ENCODE measurements around the gene HYAL2.
A peak's percentile ranks its signal among the peaks of the same experiment; 100 is the strongest.

HYAL2 gene

GRCh38 chr3:50340147-50340447, 17.6 kb upstream of the HYAL2 start:
- Histone ChIP-seq H3K27ac (no peak overlapping the region), H2AFZ (ENCODE audit: low read depth) (no peak overlapping the region), H3K4me3 (IDR thresholded peaks at IDR 0.05; ENCODE audit: insufficient read depth, low read depth, low read length) (no peak overlapping the region), H4K20me1 (ENCODE audit: insufficient read depth) (no peaks in the 10 kb centered on the region), H3K79me2 (ENCODE audit: insufficient read depth, low read depth) (peaks cover 19% of the 10 kb centered on the region), H3K9ac (no peak overlapping the region), H3K4me2 (no peak overlapping the region), H3K36me3 (ENCODE audit: insufficient read depth) (no peaks in the 10 kb centered on the region), H3K4me1 (ENCODE audit: low read depth, poor library complexity, severe bottlenecking) (no peaks in the 10 kb centered on the region), H3K27me3 (ENCODE audit: insufficient read depth, low read depth) (no peaks in the 10 kb centered on the region)
- TF ChIP-seq, protein P1, sequence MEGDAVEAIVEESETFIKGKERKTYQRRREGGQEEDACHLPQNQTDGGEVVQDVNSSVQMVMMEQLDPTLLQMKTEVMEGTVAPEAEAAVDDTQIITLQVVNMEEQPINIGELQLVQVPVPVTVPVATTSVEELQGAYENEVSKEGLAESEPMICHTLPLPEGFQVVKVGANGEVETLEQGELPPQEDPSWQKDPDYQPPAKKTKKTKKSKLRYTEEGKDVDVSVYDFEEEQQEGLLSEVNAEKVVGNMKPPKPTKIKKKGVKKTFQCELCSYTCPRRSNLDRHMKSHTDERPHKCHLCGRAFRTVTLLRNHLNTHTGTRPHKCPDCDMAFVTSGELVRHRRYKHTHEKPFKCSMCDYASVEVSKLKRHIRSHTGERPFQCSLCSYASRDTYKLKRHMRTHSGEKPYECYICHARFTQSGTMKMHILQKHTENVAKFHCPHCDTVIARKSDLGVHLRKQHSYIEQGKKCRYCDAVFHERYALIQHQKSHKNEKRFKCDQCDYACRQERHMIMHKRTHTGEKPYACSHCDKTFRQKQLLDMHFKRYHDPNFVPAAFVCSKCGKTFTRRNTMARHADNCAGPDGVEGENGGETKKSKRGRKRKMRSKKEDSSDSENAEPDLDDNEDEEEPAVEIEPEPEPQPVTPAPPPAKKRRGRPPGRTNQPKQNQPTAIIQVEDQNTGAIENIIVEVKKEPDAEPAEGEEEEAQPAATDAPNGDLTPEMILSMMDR (conservative IDR thresholded peaks at IDR 0.05; ENCODE audit: low read depth, low read length), result no peak

DNA sequence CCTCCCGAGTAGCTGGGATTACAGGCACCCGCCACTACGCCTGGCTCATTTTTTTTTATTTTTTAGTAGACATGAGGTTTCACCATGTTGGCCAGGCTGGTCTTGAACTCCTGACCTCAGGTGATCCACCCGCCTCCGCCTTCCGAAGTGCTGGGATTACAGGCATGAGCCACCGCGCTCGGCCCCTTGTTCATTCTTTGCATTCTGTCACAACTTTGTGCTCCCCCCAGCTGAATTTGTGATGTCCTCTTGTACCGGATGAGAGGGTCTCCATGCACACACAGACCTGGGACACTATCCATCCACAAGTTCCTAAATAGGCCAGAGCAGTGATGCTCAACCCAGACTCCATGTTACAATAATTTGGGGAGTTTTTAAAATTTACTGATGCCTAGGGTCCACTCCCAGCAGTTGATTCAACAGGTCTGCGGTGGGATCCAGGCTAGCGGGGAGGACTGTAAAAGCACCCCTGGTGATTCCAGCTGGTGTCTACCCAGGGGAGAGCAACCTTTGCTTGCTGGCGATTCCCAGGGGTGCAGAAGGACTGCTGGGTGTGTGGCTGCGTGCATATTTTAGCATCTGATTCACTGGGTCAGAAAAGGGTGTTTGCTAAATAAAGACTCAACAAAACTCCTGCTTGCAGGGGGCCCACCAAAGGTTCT, 17.1 kb upstream of the HYAL2 start:
- Histone ChIP-seq H3K4me2 (no peak overlapping the region), H2AFZ (ENCODE audit: low read depth) (no peak overlapping the region), H3K27ac (no peak overlapping the region)

GRCh38 chr3:50338965-50339364, 16.4 kb upstream of the HYAL2 start:
- no peaks in the 10 kb centered on the region for H4K20me1 ChIP-seq (ENCODE audit: insufficient read depth)
- H3K4me1 ChIP-seq (ENCODE audit: low read depth, poor library complexity, severe bottlenecking), result no peaks in the 10 kb centered on the region
- no peaks in the 10 kb centered on the region for H3K36me3 ChIP-seq (ENCODE audit: insufficient read depth)
- peaks cover 30% of the 10 kb centered on the region for H3K79me2 ChIP-seq (ENCODE audit: insufficient read depth, low read depth)
- TF ChIP-seq, protein P1 (conservative IDR thresholded peaks at IDR 0.05; ENCODE audit: low read depth, low read length), result no peak
- no peak overlapping the region for H3K27ac ChIP-seq
- no peak overlapping the region for H3K4me3 ChIP-seq (IDR thresholded peaks at IDR 0.05; ENCODE audit: insufficient read depth, low read depth, low read length)
- H2AFZ ChIP-seq (ENCODE audit: low read depth), result no peak overlapping the region
- no peak overlapping the region for H3K9ac ChIP-seq
- H3K4me2 ChIP-seq, result no peak overlapping the region
- H3K27me3 ChIP-seq (ENCODE audit: insufficient read depth, low read depth), result no peaks in the 10 kb centered on the region

More for the DNA sequence above, 17.1 kb upstream of the HYAL2 start:
- no peaks in the 10 kb centered on the region for H3K4me1 ChIP-seq (ENCODE audit: low read depth, poor library complexity, severe bottlenecking)
- H4K20me1 ChIP-seq (ENCODE audit: insufficient read depth), result no peaks in the 10 kb centered on the region
- no peak overlapping the region for H3K4me3 ChIP-seq (IDR thresholded peaks at IDR 0.05; ENCODE audit: insufficient read depth, low read depth, low read length)
- H3K36me3 ChIP-seq (ENCODE audit: insufficient read depth), result no peaks in the 10 kb centered on the region
- TF ChIP-seq, protein P1 (conservative IDR thresholded peaks at IDR 0.05; ENCODE audit: low read depth, low read length), result no peak
- no peak overlapping the region for H3K9ac ChIP-seq
- no peaks in the 10 kb centered on the region for H3K27me3 ChIP-seq (ENCODE audit: insufficient read depth, low read depth)
- peaks cover 24% of the 10 kb centered on the region for H3K79me2 ChIP-seq (ENCODE audit: insufficient read depth, low read depth)

DNA sequence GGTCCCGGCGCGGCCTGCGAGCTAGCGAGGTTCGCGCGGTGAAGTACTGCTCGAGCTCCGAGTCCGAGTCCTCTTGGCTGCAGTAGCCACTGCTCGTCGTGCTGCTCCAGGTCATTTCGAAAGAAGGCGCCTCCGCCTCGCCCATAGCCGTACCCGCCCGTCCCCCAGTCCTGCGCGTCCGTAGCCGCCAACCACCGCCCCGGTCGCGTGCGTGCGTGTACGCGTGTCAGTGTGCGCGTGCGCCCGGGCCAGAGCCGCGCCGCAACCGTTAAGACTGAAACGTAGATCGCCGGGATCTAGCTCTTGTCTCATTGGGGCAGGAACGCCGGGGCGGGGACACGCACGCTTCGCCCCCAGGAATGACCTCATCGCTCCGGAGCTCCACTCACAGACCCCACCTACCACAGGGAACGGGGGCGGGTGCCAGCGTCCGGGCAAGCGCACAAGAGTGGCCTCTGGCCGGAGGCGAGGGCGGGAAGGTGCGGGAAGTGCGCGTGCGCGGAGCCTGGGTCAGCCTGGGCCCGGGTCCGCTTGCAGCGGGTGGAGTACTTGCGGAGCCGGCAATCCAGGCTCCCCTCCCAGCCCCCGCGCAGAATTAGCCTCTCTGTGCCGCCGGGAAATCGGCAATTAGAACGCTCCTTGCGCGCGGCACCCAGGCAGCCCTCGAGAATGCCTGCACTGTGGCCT, 14.8 kb upstream of the HYAL2 start:
- Histone ChIP-seq H3K4me1 (ENCODE audit: low read depth, poor library complexity, severe bottlenecking) (no peaks in the 10 kb centered on the region), H3K27ac (peak overlapping the region; percentile 87)

More for the DNA sequence above, 14.8 kb upstream of the HYAL2 start:
- TF ChIP-seq, protein P1 (conservative IDR thresholded peaks at IDR 0.05; ENCODE audit: low read depth, low read length), result no peak
- Histone ChIP-seq H3K4me2 (peak overlapping the region; percentile 89), H4K20me1 (ENCODE audit: insufficient read depth) (no peaks in the 10 kb centered on the region), H3K36me3 (ENCODE audit: insufficient read depth) (no peaks in the 10 kb centered on the region), H3K9ac (peak overlapping the region; percentile 91), H3K79me2 (ENCODE audit: insufficient read depth, low read depth) (peaks cover 36% of the 10 kb centered on the region), H2AFZ (ENCODE audit: low read depth) (peak overlapping the region; percentile 67), H3K4me3 (IDR thresholded peaks at IDR 0.05; ENCODE audit: insufficient read depth, low read depth, low read length) (peak overlapping the region; percentile 57), H3K27me3 (ENCODE audit: insufficient read depth, low read depth) (no peaks in the 10 kb centered on the region)
